Central memory CD8-positive, alpha-beta T cell (primary cell): ENCODE measurements around the gene RSAD2.
"Not testable (repeated sequence)": the region's sequence is repeated elsewhere in the genome, so short reads cannot be mapped to it uniquely, and the experiment has no call there.

ENCODE experiments used
- ATAC-seq: fragments of 150-1000 bp; cut with Tn5 transposase; replicated peaks from 2 replicates; pipeline ENCODE4 v1.10.0; 2022; ENCODE audit warnings: mild to moderate bottlenecking, moderate FRiP score, moderate number of reproducible peaks; ENCODE audit not compliant: poor library complexity, severe bottlenecking; ENCODE audit errors: extremely low read depth
- DNase-seq, 2 donors: peaks; one replicate each; pipeline ENCODE4 v3.0.0; 2021; ENCODE audit warnings: low spot score in 2 of 2
- H3K27ac Mint-ChIP-seq: one replicate; pipeline ENCODE4 v1.8.0; 2022; ENCODE audit warnings: low read depth, mild to moderate bottlenecking, moderate library complexity, mixed read lengths
- H3K27me3 Mint-ChIP-seq: one replicate; pipeline ENCODE4 v1.8.0; 2022; ENCODE audit warnings: mixed read lengths
- H3K36me3 Mint-ChIP-seq: one replicate; pipeline ENCODE4 v1.8.0; 2022; ENCODE audit warnings: mild to moderate bottlenecking, moderate library complexity, mixed read lengths; ENCODE audit not compliant: insufficient read depth
- H3K4me1 Mint-ChIP-seq: one replicate; pipeline ENCODE4 v1.8.0; 2022; ENCODE audit warnings: mixed read lengths
- H3K4me3 Mint-ChIP-seq: one replicate; pipeline ENCODE4 v1.8.0; 2022; ENCODE audit warnings: mild to moderate bottlenecking, moderate library complexity, mixed read lengths
- H3K9me3 Mint-ChIP-seq: one replicate; pipeline ENCODE4 v1.8.0; 2022; ENCODE audit warnings: mixed read lengths

Gene RSAD2

GRCh38 chr2:6935652-6936020 is 58.1 kb downstream of the RSAD2 start:
- not testable (repeated sequence) for H3K4me3 Mint-ChIP-seq, H3K9me3 Mint-ChIP-seq, H3K27me3 Mint-ChIP-seq, DNase-seq, H3K36me3 Mint-ChIP-seq, H3K27ac Mint-ChIP-seq, ATAC-seq
- peaks cover 65% of the 10 kb centered on the region for H3K4me1 Mint-ChIP-seq

GRCh38 chr2:6937157-6937556 is 59.6 kb downstream of the RSAD2 start:
- H3K27me3 Mint-ChIP-seq, result no peaks in the 10 kb centered on the region
- H3K27ac Mint-ChIP-seq, result no peak overlapping the region
- ATAC-seq (no peak), DNase-seq (no peak)
- H3K4me1 Mint-ChIP-seq, result peaks cover 72% of the 10 kb centered on the region
- peaks cover under 1% of the 10 kb centered on the region for H3K36me3 Mint-ChIP-seq
- no peaks in the 10 kb centered on the region for H3K9me3 Mint-ChIP-seq
- H3K4me3 Mint-ChIP-seq, result no peak overlapping the region

- H3K27me3 Mint-ChIP-seq, result no peaks in the 10 kb centered on the region
- no peak overlapping the region for H3K4me3 Mint-ChIP-seq
- DNase-seq, result no peak
- ATAC-seq, result no peak
- H3K36me3 Mint-ChIP-seq, result peaks cover 4% of the 10 kb centered on the region
- no peaks in the 10 kb centered on the region for H3K9me3 Mint-ChIP-seq
- no peak overlapping the region for H3K27ac Mint-ChIP-seq
- peaks cover 71% of the 10 kb centered on the region for H3K4me1 Mint-ChIP-seq
Measured at GRCh38 chr2:6937582-6937981, 60.0 kb downstream of the RSAD2 start.

GRCh38 chr2:6939071-6939470 is 61.5 kb downstream of the RSAD2 start:
- ATAC-seq (no peak), DNase-seq (no peak)
- Mint-ChIP-seq H3K9me3 (no peaks in the 10 kb centered on the region), H3K4me1 (peaks cover 73% of the 10 kb centered on the region), H3K36me3 (peaks cover 12% of the 10 kb centered on the region), H3K27ac (no peak overlapping the region), H3K4me3 (no peak overlapping the region), H3K27me3 (no peaks in the 10 kb centered on the region)

- peaks cover 69% of the 10 kb centered on the region for H3K4me1 Mint-ChIP-seq
- H3K27ac Mint-ChIP-seq, result no peak overlapping the region
- H3K27me3 Mint-ChIP-seq, result no peaks in the 10 kb centered on the region
- H3K4me3 Mint-ChIP-seq, result no peak overlapping the region
- no peaks in the 10 kb centered on the region for H3K9me3 Mint-ChIP-seq
- H3K36me3 Mint-ChIP-seq, result peaks cover 15% of the 10 kb centered on the region
- no peak for ATAC-seq
- no peak for DNase-seq
Measured at GRCh38 chr2:6940820-6941219, 63.2 kb downstream of the RSAD2 start.

- H3K36me3 Mint-ChIP-seq, result peaks cover 15% of the 10 kb centered on the region
- H3K4me3 Mint-ChIP-seq, result no peak overlapping the region
- H3K9me3 Mint-ChIP-seq, result no peaks in the 10 kb centered on the region
- peak overlapping the region; percentile 25 for H3K27ac Mint-ChIP-seq
- H3K4me1 Mint-ChIP-seq, result peaks cover 64% of the 10 kb centered on the region
- no peak for DNase-seq
- no peak for ATAC-seq
- H3K27me3 Mint-ChIP-seq, result no peaks in the 10 kb centered on the region
Measured at GRCh38 chr2:6941299-6942046, 63.9 kb downstream of the RSAD2 start.

DNA sequence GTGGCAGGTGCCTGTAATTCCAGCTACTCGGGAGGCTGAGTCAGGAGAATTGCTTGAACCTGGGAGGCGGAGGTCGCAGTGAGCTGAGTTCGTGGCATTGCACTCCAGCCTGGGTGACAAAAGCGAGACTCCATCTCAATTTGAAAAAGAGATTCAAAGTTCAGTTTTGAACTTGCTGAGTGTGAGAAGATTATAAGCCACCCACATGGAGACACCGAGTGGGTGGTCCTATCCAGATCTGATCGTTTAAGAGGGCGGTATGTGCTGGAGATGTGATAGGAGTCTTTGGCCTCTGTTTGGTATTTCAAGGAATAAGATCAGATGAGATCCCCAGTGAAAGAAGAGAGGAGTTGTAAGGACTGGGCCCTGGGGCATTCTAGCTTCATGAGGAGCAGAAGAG is 65.3 kb downstream of the RSAD2 start:
- H3K4me3 Mint-ChIP-seq, result no peak overlapping the region
- H3K9me3 Mint-ChIP-seq, result no peaks in the 10 kb centered on the region
- H3K36me3 Mint-ChIP-seq, result peaks cover 15% of the 10 kb centered on the region
- ATAC-seq (no peak), DNase-seq (no peak)
- peaks cover 56% of the 10 kb centered on the region for H3K4me1 Mint-ChIP-seq
- H3K27ac Mint-ChIP-seq, result peak overlapping the region; percentile 25
- H3K27me3 Mint-ChIP-seq, result no peaks in the 10 kb centered on the region

- ATAC-seq (no peak), DNase-seq (no peak)
- H3K27ac Mint-ChIP-seq, result no peak overlapping the region
- H3K27me3 Mint-ChIP-seq, result no peaks in the 10 kb centered on the region
- no peaks in the 10 kb centered on the region for H3K9me3 Mint-ChIP-seq
- no peak overlapping the region for H3K4me3 Mint-ChIP-seq
- H3K4me1 Mint-ChIP-seq, result peaks cover 61% of the 10 kb centered on the region
- H3K36me3 Mint-ChIP-seq, result peaks cover 15% of the 10 kb centered on the region
Measured at GRCh38 chr2:6943523-6943922, 65.9 kb downstream of the RSAD2 start.

- H3K27ac Mint-ChIP-seq, result no peak overlapping the region
Measured at GRCh38 chr2:6943971-6944370, 66.4 kb downstream of the RSAD2 start.

GRCh38 chr2:6944555-6944954 is 67.0 kb downstream of the RSAD2 start:
- Mint-ChIP-seq H3K4me3 (no peak overlapping the region), H3K4me1 (peaks cover 56% of the 10 kb centered on the region), H3K27ac (no peak overlapping the region), H3K9me3 (no peaks in the 10 kb centered on the region), H3K36me3 (peaks cover 15% of the 10 kb centered on the region), H3K27me3 (no peaks in the 10 kb centered on the region)
- ATAC-seq (no peak), DNase-seq (no peak)

More at GRCh38 chr2:6943971-6944370, 66.4 kb downstream of the RSAD2 start:
- Mint-ChIP-seq H3K4me3 (no peak overlapping the region), H3K4me1 (peaks cover 61% of the 10 kb centered on the region), H3K27me3 (no peaks in the 10 kb centered on the region), H3K36me3 (peaks cover 15% of the 10 kb centered on the region), H3K9me3 (no peaks in the 10 kb centered on the region)
- no peak for DNase-seq
- no peak for ATAC-seq

DNA sequence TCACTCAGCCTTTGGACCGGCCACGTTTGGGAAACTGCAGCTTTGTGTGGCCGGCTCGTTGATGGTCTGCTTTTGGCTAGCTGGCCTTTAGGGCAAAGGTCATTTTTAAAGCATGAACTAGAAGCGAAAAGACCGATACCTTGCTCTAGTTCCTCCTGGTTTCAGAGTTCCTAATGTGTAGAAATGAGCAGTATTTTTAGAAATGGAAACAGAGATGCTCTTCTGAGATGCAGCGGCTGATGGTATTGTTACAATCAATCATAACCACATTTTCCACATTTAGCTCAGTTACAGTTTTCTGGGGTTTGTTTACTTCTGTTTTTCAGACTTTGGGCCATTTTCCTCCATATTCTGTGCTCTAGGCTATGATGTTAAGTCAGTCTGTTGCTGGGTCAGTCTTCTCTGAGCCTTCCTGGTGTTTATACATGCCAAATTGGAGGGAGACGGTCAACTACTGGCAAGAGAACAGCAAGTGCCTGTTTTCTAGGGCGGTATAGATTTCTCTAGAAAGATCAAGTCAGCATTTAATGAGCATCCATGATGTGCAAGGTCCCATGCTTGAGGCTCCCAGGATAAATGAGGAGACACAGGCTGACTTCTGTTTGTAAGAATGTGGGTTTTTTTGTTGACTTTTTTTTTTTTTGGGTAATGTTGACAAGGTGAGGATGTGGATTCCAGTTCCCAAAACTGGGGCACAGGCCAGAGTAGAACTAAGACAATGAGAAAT is 67.7 kb downstream of the RSAD2 start:
- Mint-ChIP-seq H3K4me1 (peaks cover 56% of the 10 kb centered on the region), H3K36me3 (peaks cover 15% of the 10 kb centered on the region), H3K27ac (peak overlapping the region; percentile 18)

GRCh38 chr2:6945821-6946220 is 68.2 kb downstream of the RSAD2 start:
- DNase-seq, result no peak
- Mint-ChIP-seq H3K27me3 (no peaks in the 10 kb centered on the region), H3K27ac (peak overlapping the region; percentile 18), H3K4me3 (no peak overlapping the region), H3K36me3 (peaks cover 15% of the 10 kb centered on the region), H3K9me3 (no peaks in the 10 kb centered on the region), H3K4me1 (peaks cover 55% of the 10 kb centered on the region)
- no peak for ATAC-seq

More for the DNA sequence above, 67.7 kb downstream of the RSAD2 start:
- H3K9me3 Mint-ChIP-seq, result no peaks in the 10 kb centered on the region
- H3K4me3 Mint-ChIP-seq, result no peak overlapping the region
- no peaks in the 10 kb centered on the region for H3K27me3 Mint-ChIP-seq
- DNase-seq (no peak), ATAC-seq (no peak)

- H3K36me3 Mint-ChIP-seq, result peaks cover 15% of the 10 kb centered on the region
- H3K27ac Mint-ChIP-seq, result no peak overlapping the region
- no peaks in the 10 kb centered on the region for H3K27me3 Mint-ChIP-seq
- DNase-seq, result no peak
- H3K4me3 Mint-ChIP-seq, result no peak overlapping the region
- peaks cover 46% of the 10 kb centered on the region for H3K4me1 Mint-ChIP-seq
- ATAC-seq, result no peak
- H3K9me3 Mint-ChIP-seq, result no peaks in the 10 kb centered on the region
Measured at GRCh38 chr2:6946722-6947121, 69.1 kb downstream of the RSAD2 start.
